Ishikawa (cell line): ENCODE measurements around the gene KRT28.
A peak's percentile ranks its signal among the peaks of the same experiment; 100 is the strongest.

Experiments
- CEBPB ChIP-seq: IDR thresholded peaks from 2 replicates; pipeline ENCODE4 v1.6.1; 2012
- CREB1 ChIP-seq: IDR thresholded peaks from 2 replicates; pipeline ENCODE4 v1.6.1; 2012; ENCODE audit warnings: low read depth
- EGR1 ChIP-seq: IDR thresholded peaks from 2 replicates; pipeline ENCODE4 v1.6.1; 2012
- EP300 ChIP-seq: IDR thresholded peaks from 2 replicates; pipeline ENCODE4 v1.6.1; 2012; ENCODE audit warnings: borderline replicate concordance
- FOXM1 ChIP-seq: IDR thresholded peaks from 2 replicates; pipeline ENCODE4 v1.6.1; 2012; ENCODE audit warnings: low read depth, borderline replicate concordance
- MAX ChIP-seq: IDR thresholded peaks from 2 replicates; pipeline ENCODE4 v1.6.1; 2012
- NFIC ChIP-seq: IDR thresholded peaks from 2 replicates; pipeline ENCODE4 v1.6.1; 2012
- RAD21 ChIP-seq: IDR thresholded peaks from 2 replicates; pipeline ENCODE4 v1.6.1; 2012; ENCODE audit warnings: low read depth
- REST ChIP-seq: IDR thresholded peaks from 2 replicates; pipeline ENCODE4 v1.6.1; 2012; ENCODE audit warnings: low read depth, mild to moderate bottlenecking
- TAF1 ChIP-seq: IDR thresholded peaks from 2 replicates; pipeline ENCODE4 v1.6.1; 2012; ENCODE audit warnings: low read depth, mild to moderate bottlenecking
- TCF12 ChIP-seq: IDR thresholded peaks from 2 replicates; pipeline ENCODE4 v1.6.1; 2012; ENCODE audit warnings: low read depth
- TEAD4 ChIP-seq: IDR thresholded peaks from 2 replicates; pipeline ENCODE4 v1.6.1; 2012
- USF1 ChIP-seq: IDR thresholded peaks from 2 replicates; pipeline ENCODE4 v1.6.1; 2012
- YY1 ChIP-seq: IDR thresholded peaks from 2 replicates; pipeline ENCODE4 v1.6.1; 2012; ENCODE audit warnings: low read depth
- ZBTB7A ChIP-seq: IDR thresholded peaks from 2 replicates; pipeline ENCODE4 v1.6.1; 2012; ENCODE audit warnings: low read depth

Gene KRT28

GRCh38 chr17:40795019-40795667 is 4.6 kb downstream of the KRT28 start:
- TF ChIP-seq YY1 (no peak), USF1 (no peak), TCF12 (no peak), REST (no peak), MAX (no peak), CREB1 (no peak), FOXM1 (no peak)

GRCh38 chr17:40794466-40794865 is 5.3 kb downstream of the KRT28 start:
- TF ChIP-seq REST: no peak
- no peak for TF ChIP-seq TEAD4
- TF ChIP-seq CEBPB: no peak
- TF ChIP-seq CREB1: no peak
- no peak for TF ChIP-seq USF1
- TF ChIP-seq TAF1: no peak
- no peak for TF ChIP-seq RAD21
- no peak for TF ChIP-seq EGR1
- no peak for TF ChIP-seq YY1
- TF ChIP-seq EP300: no peak
- no peak for TF ChIP-seq ZBTB7A
- TF ChIP-seq NFIC: no peak
- TF ChIP-seq FOXM1: no peak
- no peak for TF ChIP-seq TCF12
- TF ChIP-seq MAX: no peak

- TF ChIP-seq TAF1 (no peak), REST (no peak), CEBPB (no peak), EP300 (no peak), TCF12 (no peak), FOXM1 (no peak), NFIC (no peak), CREB1 (no peak), EGR1 (no peak), ZBTB7A (no peak), YY1 (no peak), USF1 (no peak), RAD21 (no peak), MAX (no peak), TEAD4 (no peak)
Measured at GRCh38 chr17:40793832-40794231, 5.9 kb downstream of the KRT28 start.

- TF ChIP-seq TCF12 (no peak), CEBPB (no peak), MAX (no peak), TEAD4 (no peak; the same call in 1 of the 2 replicates), RAD21 (peak; percentile 59)
Measured at GRCh38 chr17:40791787-40792436, 7.8 kb downstream of the KRT28 start.
